ENCODE data around the gene IGIP.

The IGIP gene

DNA sequence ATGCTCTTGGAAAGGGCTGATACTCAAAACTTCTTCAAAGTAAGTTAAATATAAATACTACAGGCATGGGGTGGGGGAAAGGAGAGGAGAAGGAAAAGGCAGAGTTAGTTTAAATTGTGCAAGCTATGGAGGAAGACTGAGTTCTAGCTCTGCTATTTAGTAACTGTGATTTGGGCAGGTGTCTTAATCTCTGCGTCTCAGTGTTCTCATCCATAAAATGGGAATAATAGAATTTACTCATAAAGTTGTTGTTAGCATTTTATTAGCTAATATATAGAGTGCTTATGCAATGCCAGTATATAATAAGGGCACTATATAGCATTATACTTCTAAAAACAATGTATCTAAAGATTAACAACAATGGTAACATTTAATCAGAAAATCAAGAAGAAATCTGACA is 24.6 kb upstream of the IGIP start:
- H3K27me3 ChIP-seq (ENCODE audit: insufficient read depth, poor library complexity, severe bottlenecking): no peaks in the 10 kb centered on the region
- no peak overlapping the region for H3K4me3 ChIP-seq (replicated peaks; ENCODE audit: insufficient read depth, low read length)
- DNase-seq (ENCODE audit: low read depth in 1 of 2, low spot score in 1 of 2): no peak
- no peak overlapping the region for H3K27ac ChIP-seq (replicated peaks)
- TF ChIP-seq SPI1 (IDR thresholded peaks at IDR 0.05; ENCODE audit: borderline replicate concordance, low read depth): no peak
- no peak for TF ChIP-seq POLR2AphosphoS5 (IDR thresholded peaks at IDR 0.05; ENCODE audit: low read depth)
- no peak for TF ChIP-seq GABPA (IDR thresholded peaks at IDR 0.05; ENCODE audit: low read depth)
- TF ChIP-seq, protein P1, sequence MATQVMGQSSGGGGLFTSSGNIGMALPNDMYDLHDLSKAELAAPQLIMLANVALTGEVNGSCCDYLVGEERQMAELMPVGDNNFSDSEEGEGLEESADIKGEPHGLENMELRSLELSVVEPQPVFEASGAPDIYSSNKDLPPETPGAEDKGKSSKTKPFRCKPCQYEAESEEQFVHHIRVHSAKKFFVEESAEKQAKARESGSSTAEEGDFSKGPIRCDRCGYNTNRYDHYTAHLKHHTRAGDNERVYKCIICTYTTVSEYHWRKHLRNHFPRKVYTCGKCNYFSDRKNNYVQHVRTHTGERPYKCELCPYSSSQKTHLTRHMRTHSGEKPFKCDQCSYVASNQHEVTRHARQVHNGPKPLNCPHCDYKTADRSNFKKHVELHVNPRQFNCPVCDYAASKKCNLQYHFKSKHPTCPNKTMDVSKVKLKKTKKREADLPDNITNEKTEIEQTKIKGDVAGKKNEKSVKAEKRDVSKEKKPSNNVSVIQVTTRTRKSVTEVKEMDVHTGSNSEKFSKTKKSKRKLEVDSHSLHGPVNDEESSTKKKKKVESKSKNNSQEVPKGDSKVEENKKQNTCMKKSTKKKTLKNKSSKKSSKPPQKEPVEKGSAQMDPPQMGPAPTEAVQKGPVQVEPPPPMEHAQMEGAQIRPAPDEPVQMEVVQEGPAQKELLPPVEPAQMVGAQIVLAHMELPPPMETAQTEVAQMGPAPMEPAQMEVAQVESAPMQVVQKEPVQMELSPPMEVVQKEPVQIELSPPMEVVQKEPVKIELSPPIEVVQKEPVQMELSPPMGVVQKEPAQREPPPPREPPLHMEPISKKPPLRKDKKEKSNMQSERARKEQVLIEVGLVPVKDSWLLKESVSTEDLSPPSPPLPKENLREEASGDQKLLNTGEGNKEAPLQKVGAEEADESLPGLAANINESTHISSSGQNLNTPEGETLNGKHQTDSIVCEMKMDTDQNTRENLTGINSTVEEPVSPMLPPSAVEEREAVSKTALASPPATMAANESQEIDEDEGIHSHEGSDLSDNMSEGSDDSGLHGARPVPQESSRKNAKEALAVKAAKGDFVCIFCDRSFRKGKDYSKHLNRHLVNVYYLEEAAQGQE (IDR thresholded peaks at IDR 0.05; ENCODE audit: insufficient replicate concordance, low read depth): no peak
- no peak for TF ChIP-seq CTCF (IDR thresholded peaks at IDR 0.05; ENCODE audit: insufficient read depth, low read length)

DNA sequence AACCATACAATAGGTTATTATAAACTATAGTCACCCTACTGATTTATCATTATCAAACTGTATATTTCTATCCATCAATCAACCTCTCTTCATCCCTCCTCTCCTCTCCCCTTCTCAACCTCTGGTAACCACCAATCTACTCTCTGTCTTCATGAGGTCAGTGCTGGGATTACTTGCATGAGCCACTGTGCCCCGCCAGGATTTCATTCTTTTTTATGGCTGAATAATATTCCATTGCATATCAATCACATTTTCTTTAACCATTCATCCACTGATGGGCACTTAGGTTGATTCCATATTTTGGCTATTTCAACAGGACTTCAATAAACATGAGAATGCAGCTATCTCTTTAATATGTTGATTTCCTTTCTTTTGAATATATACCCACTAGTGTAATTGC is 22.6 kb upstream of the IGIP start:
- no peaks in the 10 kb centered on the region for H3K27me3 ChIP-seq (ENCODE audit: insufficient read depth, poor library complexity, severe bottlenecking)
- H3K27ac ChIP-seq (replicated peaks): no peak overlapping the region
- TF ChIP-seq POLR2AphosphoS5 (IDR thresholded peaks at IDR 0.05; ENCODE audit: low read depth) (no peak), CTCF (IDR thresholded peaks at IDR 0.05; ENCODE audit: insufficient read depth, low read length) (no peak), SPI1 (IDR thresholded peaks at IDR 0.05; ENCODE audit: borderline replicate concordance, low read depth) (no peak), GABPA (IDR thresholded peaks at IDR 0.05; ENCODE audit: low read depth) (no peak)
- TF ChIP-seq, protein P1 (IDR thresholded peaks at IDR 0.05; ENCODE audit: insufficient replicate concordance, low read depth): no peak
- no peak for DNase-seq (ENCODE audit: low read depth in 1 of 2, low spot score in 1 of 2)
- H3K4me3 ChIP-seq (replicated peaks; ENCODE audit: insufficient read depth, low read length): no peak overlapping the region

DNA sequence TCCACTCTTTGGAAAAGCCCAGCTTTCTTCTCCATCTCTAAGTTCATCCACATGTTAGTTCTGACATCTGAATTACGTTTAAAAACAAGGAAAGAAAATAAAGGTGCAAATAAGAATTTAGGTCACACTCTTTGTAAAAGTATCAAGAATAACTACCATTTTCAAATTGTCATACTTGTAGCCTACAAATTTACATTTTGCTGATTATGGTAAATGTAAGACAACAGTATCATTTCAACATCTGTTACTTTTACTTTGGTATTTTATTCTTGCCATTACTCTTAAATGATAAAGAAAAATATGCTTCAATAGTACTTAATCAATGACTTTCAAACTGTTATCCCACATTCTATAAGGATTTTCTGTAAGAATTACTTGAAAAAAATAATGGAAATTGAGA is 21.6 kb upstream of the IGIP start:
- TF ChIP-seq SPI1 (IDR thresholded peaks at IDR 0.05; ENCODE audit: borderline replicate concordance, low read depth): no peak
- no peak for TF ChIP-seq GABPA (IDR thresholded peaks at IDR 0.05; ENCODE audit: low read depth)
- TF ChIP-seq CTCF (IDR thresholded peaks at IDR 0.05; ENCODE audit: insufficient read depth, low read length): no peak
- TF ChIP-seq, protein P1 (IDR thresholded peaks at IDR 0.05; ENCODE audit: insufficient replicate concordance, low read depth): no peak
- no peak for TF ChIP-seq POLR2AphosphoS5 (IDR thresholded peaks at IDR 0.05; ENCODE audit: low read depth)
- H3K4me3 ChIP-seq (replicated peaks; ENCODE audit: insufficient read depth, low read length): no peak overlapping the region
- no peak for DNase-seq (ENCODE audit: low read depth in 1 of 2, low spot score in 1 of 2)
- H3K27me3 ChIP-seq (ENCODE audit: insufficient read depth, poor library complexity, severe bottlenecking): no peaks in the 10 kb centered on the region
- no peak overlapping the region for H3K27ac ChIP-seq (replicated peaks)
